DMS79 (cell line): Measurements from ENCODE around the gene VAV2.
"Not testable (repeated sequence)": the region's sequence is repeated elsewhere in the genome, so short reads cannot be mapped to it uniquely, and the experiment has no call there.

Experiments
- DNase-seq: peaks from one replicate; lab custom pipeline; 2025; lab: John Stamatoyannopoulos, UW

VAV2 gene

GRCh38 chr9:133968966-133969617 is 23.0 kb downstream of the VAV2 start:
- no peak for DNase-seq

- no peak for DNase-seq
Measured at GRCh38 chr9:133968428-133968827, 23.7 kb downstream of the VAV2 start.

GRCh38 chr9:133967024-133967741 is 24.9 kb downstream of the VAV2 start:
- DNase-seq = no peak

GRCh38 chr9:133964463-133964862 is 27.7 kb downstream of the VAV2 start:
- no peak for DNase-seq

- no peak for DNase-seq
Measured at GRCh38 chr9:133963166-133963565, 29.0 kb downstream of the VAV2 start.

- DNase-seq = no peak
Measured at GRCh38 chr9:133962341-133962740, 29.8 kb downstream of the VAV2 start.

- DNase-seq = no peak
Measured at GRCh38 chr9:133961226-133962165, 30.6 kb downstream of the VAV2 start.

- no peak for DNase-seq
Measured at GRCh38 chr9:133960568-133961129, 31.5 kb downstream of the VAV2 start.

- DNase-seq = no peak
Measured at GRCh38 chr9:133959966-133960567, 32.1 kb downstream of the VAV2 start.

- DNase-seq = no peak
Measured at GRCh38 chr9:133959171-133959570, 33.0 kb downstream of the VAV2 start.

- DNase-seq = no peak
Measured at GRCh38 chr9:133958756-133959155, 33.4 kb downstream of the VAV2 start.

- not testable (repeated sequence) for DNase-seq
Measured at GRCh38 chr9:133957772-133958171, 34.4 kb downstream of the VAV2 start.

- DNase-seq = no peak
Measured at GRCh38 chr9:133957328-133957727, 34.8 kb downstream of the VAV2 start.

GRCh38 chr9:133956520-133957076 is 35.5 kb downstream of the VAV2 start:
- no peak for DNase-seq

- no peak for DNase-seq
Measured at GRCh38 chr9:133955821-133956411, 36.2 kb downstream of the VAV2 start.

GRCh38 chr9:133954862-133955529 is 37.1 kb downstream of the VAV2 start:
- no peak for DNase-seq

- DNase-seq = peak; percentile 61
Measured at GRCh38 chr9:133953976-133954709, 38.0 kb downstream of the VAV2 start.

GRCh38 chr9:133953621-133953975 is 38.5 kb downstream of the VAV2 start:
- no peak for DNase-seq

- no peak for DNase-seq
Measured at GRCh38 chr9:133952598-133953550, 39.2 kb downstream of the VAV2 start.
